ENCODE measurements around the gene SLC6A5.

GRCh38 chr11:20620988-20621387 lies 21.6 kb downstream of the SLC6A5 start:
- TF ChIP-seq MXI1 (IDR thresholded peaks at IDR 0.05; ENCODE audit: low read depth, low read length) = no peak
- TF ChIP-seq ZFX (CRISPR knock-in tag; IDR thresholded peaks at IDR 0.05) = no peak
- TF ChIP-seq EZH2 (IDR thresholded peaks at IDR 0.05; ENCODE audit: borderline replicate concordance, low read depth, low read length) = no peak
- no peak for TF ChIP-seq RAD21 (CRISPR knock-in tag; conservative IDR thresholded peaks at IDR 0.05 in 1 of 2, IDR thresholded peaks at IDR 0.05 in 1 of 2)
- no peak for TF ChIP-seq MBD2 (IDR thresholded peaks at IDR 0.05; ENCODE audit: borderline replicate concordance, low read depth)
- TF ChIP-seq ZBTB7A (IDR thresholded peaks at IDR 0.05; ENCODE audit: borderline replicate concordance, control insufficient read depth, low read depth, low read length) = no peak
- no peak for TF ChIP-seq HNRNPUL1 (IDR thresholded peaks at IDR 0.05; ENCODE audit: low read length)
- no peak for TF ChIP-seq ARID2 (IDR thresholded peaks at IDR 0.05)
- no peak for TF ChIP-seq BCL6 (CRISPR knock-in tag; IDR thresholded peaks at IDR 0.05)
- TF ChIP-seq GABPB1 (CRISPR knock-in tag; IDR thresholded peaks at IDR 0.05) = no peak
- no peak for TF ChIP-seq MBD1 (CRISPR knock-in tag; IDR thresholded peaks at IDR 0.05)

Data from K562 (cell line).